ENCODE data around the gene SLC22A14. TPM values are rescaled to one million over a fixed set of nuclear protein-coding genes. Genes with fewer than 3 reads are reported as not detected.

SLC22A14 gene
- total and polyA plus RNA-seq, 10 donors, result 0.04 to 0.60 (median 0.18) TPM; not detected in 6

DNA sequence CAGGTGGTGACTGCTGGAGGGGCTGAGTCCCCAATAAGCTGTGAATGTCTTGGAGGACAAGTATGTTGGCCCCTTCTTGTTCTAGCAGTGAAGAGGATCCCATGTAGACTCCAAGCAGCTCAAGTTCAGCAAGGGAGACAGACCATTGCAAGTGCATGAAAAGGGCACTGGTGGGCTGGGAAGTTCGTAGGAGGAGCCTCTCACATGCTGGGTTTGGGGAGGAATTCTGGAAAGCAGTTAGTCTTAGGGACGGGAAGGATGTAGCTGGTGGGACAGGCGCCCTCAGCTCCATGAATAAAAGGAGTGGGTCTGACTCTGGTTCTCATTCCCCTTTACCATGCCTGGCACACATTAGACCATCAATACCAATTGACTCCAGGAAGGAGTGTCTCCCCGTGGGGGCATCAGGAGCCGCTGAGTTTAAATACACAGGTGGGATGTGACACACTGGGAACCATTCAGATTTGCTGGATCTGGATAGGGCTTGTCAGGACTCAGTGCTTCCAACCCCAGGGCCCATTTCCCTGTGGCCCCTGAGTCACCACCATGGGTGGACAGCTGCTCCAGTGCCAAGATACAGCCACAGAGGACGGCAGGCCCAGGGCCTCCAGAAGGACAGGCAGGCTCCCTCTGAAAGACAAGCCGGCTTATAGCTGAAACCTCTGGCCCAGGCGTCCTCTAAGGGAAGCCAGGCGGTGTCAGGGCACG is 63.9 kb downstream of the SLC22A14 start:
- no peaks in the 10 kb centered on the region for H3K27me3 ChIP-seq (replicated peaks in 1 of 7)
- WGBS, 5 donors, result 27 to 55% (median 43%) methylated on average over 8 to 10 of the region's 10 CpGs
- DNase-seq, result peak; percentile 75
- TF ChIP-seq CTCF (IDR thresholded peaks at IDR 0.05 in 8 of 11, conservative IDR thresholded peaks at IDR 0.05 in 3 of 11), result no peak
- TF ChIP-seq POLR2AphosphoS5 (IDR thresholded peaks at IDR 0.05), result no peak
- TF ChIP-seq POLR2A (IDR thresholded peaks at IDR 0.05), result no peak
- H3K4me3 ChIP-seq, result peak overlapping the region in 7 of 8 donors; percentile 59 to 98 (median 80)
- H3K36me3 ChIP-seq, result no peaks in the 10 kb centered on the region
- H3K27ac ChIP-seq, result peak overlapping the region in 7 of 8 donors; percentile 27 to 72 (median 54)
- peaks cover 0 to 2% (median 0%) of the 10 kb centered on the region in 8 donors for H3K9me3 ChIP-seq
- peaks cover 0 to 31% (median 17%) of the 10 kb centered on the region in 6 donors for H3K4me1 ChIP-seq
- intact Hi-C loops (cut with DNase I; ENCODE audit: low total_unique reads), result loop anchor here (2.0 kb wide), 1 partner anchor 133 kb away; no protein-coding TSS in a partner anchor

GRCh38 chr3:38346587-38347410 is 64.7 kb downstream of the SLC22A14 start, which contains the start of gene XYLB:
Gene XYLB (plus strand): TSS chr3:38346785. CDS start chr3:38346869, 84 bp downstream.
- intact Hi-C loops (cut with DNase I; ENCODE audit: low total_unique reads), result loop anchor here (2.0 kb wide), 1 partner anchor 132 kb away; no protein-coding TSS in a partner anchor
- H3K27ac ChIP-seq, result peak within 1 kb of the TSS in 7 of 8 donors; percentile 27 to 72 (median 54)
- H3K9me3 ChIP-seq, result no peaks in the 10 kb centered on the region
- 1 to 5% (median 1%) methylated on average over 18 to 85 of the region's 85 CpGs for WGBS, 5 donors
- no peaks in the 10 kb centered on the region for H3K36me3 ChIP-seq
- TF ChIP-seq CTCF (IDR thresholded peaks at IDR 0.05 in 8 of 11, conservative IDR thresholded peaks at IDR 0.05 in 3 of 11) (peak; percentile 43 to 91 (median 82)), POLR2A (IDR thresholded peaks at IDR 0.05) (no peak), POLR2AphosphoS5 (IDR thresholded peaks at IDR 0.05) (peak; percentile 61 to 84 (median 76))
- DNase-seq, result peak; percentile 97
- peaks cover 0 to 31% (median 17%) of the 10 kb centered on the region in 6 donors for H3K4me1 ChIP-seq
- H3K27me3 ChIP-seq (replicated peaks in 1 of 7), result no peaks in the 10 kb centered on the region
- H3K4me3 ChIP-seq, result peak within 1 kb of the TSS; percentile 59 to 98 (median 80)

- WGBS, 5 donors, result 78 to 89% (median 87%) methylated on average over 18 to 19 of the region's 19 CpGs
- no peaks in the 10 kb centered on the region for H3K36me3 ChIP-seq
- no peaks in the 10 kb centered on the region for H3K9me3 ChIP-seq
- peak overlapping the region in 7 of 8 donors; percentile 59 to 98 (median 80) for H3K4me3 ChIP-seq
- TF ChIP-seq POLR2AphosphoS5 (IDR thresholded peaks at IDR 0.05) (no peak), POLR2A (IDR thresholded peaks at IDR 0.05) (no peak), CTCF (IDR thresholded peaks at IDR 0.05 in 8 of 11, conservative IDR thresholded peaks at IDR 0.05 in 3 of 11) (no peak)
- no peaks in the 10 kb centered on the region for H3K27me3 ChIP-seq (replicated peaks in 1 of 7)
- intact Hi-C loops (cut with DNase I; ENCODE audit: low total_unique reads), result loop anchor here (2.0 kb wide), 1 partner anchor 131 kb away; no protein-coding TSS in a partner anchor
- peak overlapping the region in 1 of 8 donors; percentile 72 for H3K27ac ChIP-seq
- H3K4me1 ChIP-seq, result peaks cover 0 to 31% (median 17%) of the 10 kb centered on the region in 6 donors
- no peak for DNase-seq
These were observed 65.5 kb downstream of the SLC22A14 start for GRCh38 chr3:38347421-38348200.

Measured in spleen (tissue), 11 donors.